Mammary epithelial cell (primary cell): ENCODE measurements around the gene CA14.

Experiments used
- EZH2 ChIP-seq: IDR thresholded peaks from 2 replicates; pipeline ENCODE4 v1.6.1; 2012; ENCODE audit warnings: low read length, inconsistent platforms, borderline replicate concordance
- TF ChIP-seq, protein P1 (sequence below), 2 donors: IDR thresholded peaks in 1 of 2; conservative IDR thresholded peaks in 1 of 2; 2 replicates each; pipeline ENCODE4 v1.5.1; 2011 to 2012; ENCODE audit warnings: inconsistent platforms in 2 of 2, low read length in 2 of 2, mild to moderate bottlenecking in 2 of 2, control low read depth in 1 of 2, low read depth in 1 of 2; ENCODE audit not compliant: insufficient read depth in 1 of 2; ENCODE audit errors: extremely low read depth in 1 of 2

DNA sequence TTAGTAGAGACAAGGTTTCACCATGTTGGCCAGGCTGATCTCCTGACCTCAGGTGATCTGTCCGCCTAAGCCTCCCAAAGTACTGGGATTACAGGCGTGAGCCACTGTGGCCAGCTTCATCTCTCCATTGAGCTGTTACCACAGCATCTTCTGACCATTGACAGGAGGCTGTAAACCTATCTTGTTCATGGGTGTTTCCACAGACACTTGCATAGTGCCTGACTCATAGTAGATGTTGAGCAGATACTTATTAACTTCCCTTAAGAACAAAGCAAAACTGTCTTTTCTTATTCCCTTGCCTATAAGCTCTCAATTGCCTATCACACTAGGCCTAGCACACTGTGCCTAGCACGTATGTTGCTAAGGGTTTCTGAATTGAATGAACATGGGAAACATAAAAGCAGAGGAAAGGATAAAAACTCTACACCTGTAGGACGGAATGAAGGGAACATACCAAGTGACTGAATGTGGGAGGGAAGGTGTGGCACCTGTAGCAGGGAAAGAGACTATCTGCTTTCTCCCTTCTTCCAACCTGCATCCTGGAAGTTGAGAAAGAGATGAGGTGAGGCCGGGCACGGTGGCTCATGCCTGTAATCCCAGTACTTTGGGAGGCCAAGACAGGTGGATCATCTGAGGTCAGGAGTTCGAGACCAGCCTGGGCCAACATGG lies 13.9 kb downstream of the CA14 start:
- TF ChIP-seq, protein P1, sequence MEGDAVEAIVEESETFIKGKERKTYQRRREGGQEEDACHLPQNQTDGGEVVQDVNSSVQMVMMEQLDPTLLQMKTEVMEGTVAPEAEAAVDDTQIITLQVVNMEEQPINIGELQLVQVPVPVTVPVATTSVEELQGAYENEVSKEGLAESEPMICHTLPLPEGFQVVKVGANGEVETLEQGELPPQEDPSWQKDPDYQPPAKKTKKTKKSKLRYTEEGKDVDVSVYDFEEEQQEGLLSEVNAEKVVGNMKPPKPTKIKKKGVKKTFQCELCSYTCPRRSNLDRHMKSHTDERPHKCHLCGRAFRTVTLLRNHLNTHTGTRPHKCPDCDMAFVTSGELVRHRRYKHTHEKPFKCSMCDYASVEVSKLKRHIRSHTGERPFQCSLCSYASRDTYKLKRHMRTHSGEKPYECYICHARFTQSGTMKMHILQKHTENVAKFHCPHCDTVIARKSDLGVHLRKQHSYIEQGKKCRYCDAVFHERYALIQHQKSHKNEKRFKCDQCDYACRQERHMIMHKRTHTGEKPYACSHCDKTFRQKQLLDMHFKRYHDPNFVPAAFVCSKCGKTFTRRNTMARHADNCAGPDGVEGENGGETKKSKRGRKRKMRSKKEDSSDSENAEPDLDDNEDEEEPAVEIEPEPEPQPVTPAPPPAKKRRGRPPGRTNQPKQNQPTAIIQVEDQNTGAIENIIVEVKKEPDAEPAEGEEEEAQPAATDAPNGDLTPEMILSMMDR (conservative IDR thresholded peaks at IDR 0.05 in 1 of 2, IDR thresholded peaks at IDR 0.05 in 1 of 2; ENCODE audit: extremely low read depth in 1 of 2, insufficient read depth in 1 of 2, low read depth in 1 of 2, low read length in 2 of 2): no peak
- no peak for TF ChIP-seq EZH2
